GM21381 (cell line): Measurements from ENCODE around the gene RPUSD1.
"Not testable (repeated sequence)": the region's sequence is repeated elsewhere in the genome, so short reads cannot be mapped to it uniquely, and the experiment has no call there.

Source experiments
- ATAC-seq: cut with Tn5 transposase; IDR thresholded peaks from one replicate; pipeline ENCODE4 v1.9.1; 2021; ENCODE audit warnings: mild to moderate bottlenecking, moderate library complexity; ENCODE audit not compliant: unreplicated experiment

Gene RPUSD1

DNA sequence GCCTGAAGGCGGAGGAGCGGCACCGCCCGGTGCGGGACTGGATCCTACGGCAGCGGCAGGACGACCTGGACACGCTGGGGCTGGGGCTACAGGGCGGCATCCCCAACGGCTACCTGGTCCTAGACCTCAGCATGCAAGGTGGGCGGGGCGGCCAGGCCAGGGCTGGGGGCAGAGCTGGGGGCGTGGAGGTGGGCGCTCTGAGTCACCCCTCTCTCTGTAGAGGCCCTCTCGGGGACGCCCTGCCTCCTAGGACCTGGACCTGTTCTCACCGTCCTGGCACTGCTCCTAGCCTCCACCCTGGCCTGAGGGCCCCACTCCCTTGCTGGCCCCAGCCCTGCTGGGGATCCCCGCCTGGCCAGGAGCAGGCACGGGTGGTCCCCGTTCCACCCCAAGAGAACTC is 19.8 kb downstream of the RPUSD1 start:
- no peak for ATAC-seq

DNA sequence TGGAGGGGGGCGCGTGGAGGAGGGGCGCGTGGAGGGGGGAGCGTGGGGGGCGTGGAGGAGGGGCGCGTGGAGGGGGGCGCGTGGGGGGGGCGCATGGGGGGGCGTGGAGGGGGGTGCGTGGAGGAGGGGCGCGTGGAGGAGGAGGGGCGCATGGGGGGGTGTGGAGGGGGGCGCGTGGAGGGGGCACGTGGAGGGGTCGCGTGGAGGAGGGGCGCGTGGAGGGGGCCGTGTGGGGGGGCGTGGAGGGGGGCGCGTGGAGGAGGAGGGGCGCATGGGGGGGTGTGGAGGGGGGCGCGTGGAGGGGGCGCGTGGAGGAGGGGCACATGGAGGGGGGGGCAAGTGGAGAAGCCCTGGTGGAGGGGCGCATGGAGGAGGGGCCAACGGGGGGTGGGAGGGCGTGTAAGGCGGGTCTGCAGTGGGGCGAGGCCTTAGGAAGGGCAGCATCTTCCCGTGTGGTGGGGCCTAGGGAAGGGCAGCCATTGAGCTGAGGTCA is 20.4 kb downstream of the RPUSD1 start:
- no peak for ATAC-seq

DNA sequence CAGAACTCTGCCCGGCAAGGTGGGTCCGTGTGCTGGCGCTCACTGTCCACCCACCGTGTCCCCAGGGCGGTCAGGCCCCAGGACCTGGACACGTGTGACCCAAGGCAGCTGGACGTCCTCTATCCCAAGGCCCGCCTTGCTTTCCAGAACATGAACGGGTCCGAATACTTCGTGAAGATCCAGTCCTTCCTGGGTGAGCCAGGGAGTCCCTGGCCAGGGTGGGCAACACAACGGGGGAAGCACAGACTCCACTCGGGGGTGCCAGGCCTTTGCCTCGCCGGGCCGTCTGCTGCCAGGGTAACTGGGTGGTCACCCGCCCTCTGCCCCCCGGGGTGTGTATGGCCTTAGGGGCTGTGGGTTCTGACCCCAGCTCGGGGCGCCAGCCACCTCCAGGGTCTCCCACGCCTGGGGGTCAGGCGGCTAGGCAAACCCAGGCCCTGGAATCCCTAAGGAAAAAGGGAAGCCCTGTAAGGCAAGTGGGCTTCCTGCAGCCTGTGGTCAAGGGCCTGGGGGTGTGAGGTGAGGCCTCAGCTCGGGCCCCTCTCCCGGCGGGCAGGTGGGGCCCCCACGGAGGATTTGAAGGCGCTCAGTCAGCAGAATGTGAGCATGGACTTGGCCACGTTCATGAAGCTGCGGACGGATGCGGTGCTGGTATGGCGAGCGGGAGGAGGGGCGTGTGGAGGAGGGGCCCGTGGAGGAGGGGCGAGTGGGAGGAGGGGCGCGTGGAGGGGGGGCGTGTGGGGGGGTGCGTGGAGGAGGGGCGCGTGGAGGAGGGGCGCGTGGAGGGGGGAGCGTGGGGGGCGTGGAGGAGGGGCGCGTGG is 21.2 kb downstream of the RPUSD1 start:
- no peak for ATAC-seq

DNA sequence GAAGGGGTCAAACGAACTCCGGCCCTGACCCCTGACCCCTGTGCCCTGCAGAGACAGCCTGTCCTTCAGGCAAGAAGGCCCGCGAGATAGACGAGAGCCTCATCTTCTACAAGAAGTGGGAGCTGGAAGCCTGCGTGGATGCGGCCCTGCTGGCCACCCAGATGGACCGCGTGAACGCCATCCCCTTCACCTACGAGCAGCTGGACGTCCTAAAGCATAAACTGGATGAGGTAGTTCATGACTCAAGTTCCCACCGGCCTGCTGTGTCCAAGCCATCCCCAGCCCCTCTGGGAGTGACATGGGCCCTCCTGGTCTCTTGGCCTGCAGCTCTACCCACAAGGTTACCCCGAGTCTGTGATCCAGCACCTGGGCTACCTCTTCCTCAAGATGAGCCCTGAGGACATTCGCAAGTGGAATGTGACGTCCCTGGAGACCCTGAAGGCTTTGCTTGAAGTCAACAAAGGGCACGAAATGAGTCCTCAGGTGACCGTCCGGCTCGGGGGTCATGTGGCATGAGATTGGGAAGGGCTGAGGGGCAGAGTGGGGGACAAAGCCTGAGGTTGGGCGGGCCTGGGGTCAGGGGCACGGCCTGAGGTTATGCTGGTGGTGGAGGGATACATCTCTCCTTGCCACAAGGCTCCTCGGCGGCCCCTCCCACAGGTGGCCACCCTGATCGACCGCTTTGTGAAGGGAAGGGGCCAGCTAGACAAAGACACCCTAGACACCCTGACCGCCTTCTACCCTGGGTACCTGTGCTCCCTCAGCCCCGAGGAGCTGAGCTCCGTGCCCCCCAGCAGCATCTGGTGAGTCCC is 22.0 kb downstream of the RPUSD1 start:
- no peak for ATAC-seq

DNA sequence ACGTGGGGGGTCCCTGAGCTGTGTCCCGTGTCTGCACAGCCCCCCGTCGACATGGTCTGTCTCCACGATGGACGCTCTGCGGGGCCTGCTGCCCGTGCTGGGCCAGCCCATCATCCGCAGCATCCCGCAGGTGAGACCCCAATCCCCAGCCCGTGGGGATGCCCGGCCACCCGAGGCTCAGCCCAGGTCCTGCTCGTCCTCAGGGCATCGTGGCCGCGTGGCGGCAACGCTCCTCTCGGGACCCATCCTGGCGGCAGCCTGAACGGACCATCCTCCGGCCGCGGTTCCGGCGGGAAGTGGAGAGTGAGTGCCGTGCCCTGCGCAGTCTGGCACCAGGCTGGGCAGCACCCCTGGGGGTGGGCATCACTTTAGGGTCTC is 22.7 kb downstream of the RPUSD1 start:
- ATAC-seq, result no peak

DNA sequence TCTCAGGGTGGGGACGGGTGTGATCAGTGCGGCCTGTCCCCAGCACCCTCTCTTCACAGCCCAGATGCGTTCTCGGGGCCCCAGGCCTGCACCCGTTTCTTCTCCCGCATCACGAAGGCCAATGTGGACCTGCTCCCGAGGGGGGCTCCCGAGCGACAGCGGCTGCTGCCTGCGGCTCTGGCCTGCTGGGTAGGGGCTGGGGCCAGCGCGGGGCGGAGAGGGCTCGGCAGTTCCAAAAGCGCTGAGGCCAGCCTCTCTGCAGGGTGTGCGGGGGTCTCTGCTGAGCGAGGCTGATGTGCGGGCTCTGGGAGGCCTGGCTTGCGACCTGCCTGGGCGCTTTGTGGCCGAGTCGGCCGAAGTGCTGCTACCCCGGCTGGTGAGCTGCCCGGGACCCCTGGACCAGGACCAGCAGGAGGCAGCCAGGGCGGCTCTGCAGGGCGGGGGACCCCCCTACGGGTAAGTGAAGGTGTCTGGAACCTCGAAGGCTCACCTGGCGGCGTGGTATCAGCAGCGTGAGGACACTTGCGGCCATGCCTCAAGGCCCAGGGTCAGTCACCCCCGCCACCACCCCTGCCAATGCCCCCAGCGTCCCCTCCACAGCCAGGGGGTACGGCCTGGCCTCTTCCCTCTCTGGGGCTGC is 23.2 kb downstream of the RPUSD1 start:
- ATAC-seq, result no peak

DNA sequence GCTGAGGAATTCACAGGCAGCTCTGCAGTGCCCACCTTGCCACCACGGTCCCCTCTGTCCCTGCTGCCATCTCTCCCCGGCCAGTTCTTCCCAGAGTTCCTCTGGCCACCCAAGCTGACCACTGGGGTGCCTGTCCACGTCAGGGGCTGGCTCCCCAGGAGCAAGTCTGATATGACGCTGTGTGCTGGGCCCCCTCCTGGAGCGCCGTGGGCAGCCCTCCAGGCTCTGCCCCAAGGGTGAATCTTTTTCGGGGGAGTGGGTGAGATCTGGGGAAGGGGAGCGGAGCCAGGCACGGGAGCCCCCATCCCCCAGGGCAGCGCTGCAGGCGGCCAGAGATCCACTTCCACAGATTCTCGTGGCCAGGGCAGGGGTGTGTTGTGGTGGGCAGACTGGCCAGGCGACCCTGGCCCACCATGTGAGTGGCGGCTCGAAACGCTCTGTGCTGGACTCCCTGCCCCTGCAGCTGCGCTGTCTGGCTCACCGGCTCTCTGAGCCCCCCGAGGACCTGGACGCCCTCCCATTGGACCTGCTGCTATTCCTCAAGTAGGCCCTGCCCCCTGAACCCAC is 23.9 kb downstream of the RPUSD1 start:
- no peak for ATAC-seq

DNA sequence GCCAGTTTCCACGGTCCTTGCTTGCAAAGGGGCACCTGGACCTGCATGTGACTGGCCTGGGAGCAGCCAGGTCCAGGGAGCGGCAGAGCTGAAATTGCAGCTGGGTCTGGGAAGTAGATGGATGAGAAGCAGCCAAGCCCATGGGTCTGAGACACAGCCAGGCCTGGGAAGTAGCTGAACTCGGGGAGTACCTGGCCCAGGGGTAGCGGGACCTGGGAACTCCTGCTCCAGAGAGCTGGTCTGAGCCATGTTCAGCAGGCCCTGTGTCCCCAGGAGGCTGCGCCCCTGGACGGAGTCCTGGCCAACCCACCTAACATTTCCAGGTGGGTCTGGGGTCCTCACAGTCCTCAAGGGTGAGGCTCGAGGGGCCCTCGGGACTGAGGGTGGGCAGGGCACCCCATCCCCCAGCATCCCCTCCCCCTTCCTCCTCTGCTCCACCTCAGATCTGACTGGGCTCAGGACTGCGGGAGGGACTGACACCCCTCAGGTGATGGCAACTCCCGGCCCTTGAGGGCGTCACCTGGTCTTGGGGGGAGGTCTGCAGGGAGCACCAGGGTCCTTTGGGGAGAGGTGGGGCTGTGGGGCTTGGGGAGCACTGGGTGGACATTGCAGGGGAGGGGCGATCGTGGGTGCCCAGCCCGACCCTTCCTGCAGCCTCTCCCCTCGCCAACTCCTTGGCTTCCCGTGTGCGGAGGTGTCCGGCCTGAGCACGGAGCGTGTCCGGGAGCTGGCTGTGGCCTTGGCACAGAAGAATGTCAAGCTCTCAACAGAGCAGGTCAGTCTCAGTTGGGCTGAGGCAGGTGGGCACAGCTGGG is 24.6 kb downstream of the RPUSD1 start:
- no peak for ATAC-seq

DNA sequence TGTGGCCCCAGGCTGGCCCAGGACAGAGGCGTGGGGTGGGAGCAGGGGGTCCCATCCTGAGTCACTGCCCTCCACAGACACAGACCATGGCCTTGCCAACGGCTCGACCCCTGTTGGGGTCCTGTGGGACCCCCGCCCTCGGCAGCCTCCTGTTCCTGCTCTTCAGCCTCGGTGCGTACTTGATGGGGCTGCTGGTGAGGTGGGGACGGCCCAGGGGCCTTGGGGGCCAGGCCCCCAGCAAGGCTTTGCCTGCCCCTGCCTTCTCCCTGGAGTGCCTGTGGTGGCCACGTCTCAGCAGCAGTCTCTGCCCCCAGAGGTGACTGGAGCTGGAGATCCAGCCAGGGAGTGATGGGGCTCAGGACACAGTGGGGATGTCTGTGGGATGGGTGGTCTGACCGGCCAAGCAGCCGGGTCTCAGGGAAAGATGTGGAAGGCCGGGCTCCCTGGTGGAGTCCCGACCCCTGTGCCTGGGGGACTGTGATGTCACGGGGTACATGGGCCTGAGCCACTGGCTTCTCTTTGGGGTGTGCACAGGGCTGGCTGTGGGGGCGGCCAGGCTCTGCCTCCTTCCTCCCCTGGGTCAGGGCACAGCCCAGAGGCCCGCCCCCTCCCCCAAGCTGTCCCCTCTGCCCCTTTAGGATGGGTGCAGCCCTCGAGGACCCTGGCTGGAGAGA is 25.4 kb downstream of the RPUSD1 start:
- no peak for ATAC-seq

DNA sequence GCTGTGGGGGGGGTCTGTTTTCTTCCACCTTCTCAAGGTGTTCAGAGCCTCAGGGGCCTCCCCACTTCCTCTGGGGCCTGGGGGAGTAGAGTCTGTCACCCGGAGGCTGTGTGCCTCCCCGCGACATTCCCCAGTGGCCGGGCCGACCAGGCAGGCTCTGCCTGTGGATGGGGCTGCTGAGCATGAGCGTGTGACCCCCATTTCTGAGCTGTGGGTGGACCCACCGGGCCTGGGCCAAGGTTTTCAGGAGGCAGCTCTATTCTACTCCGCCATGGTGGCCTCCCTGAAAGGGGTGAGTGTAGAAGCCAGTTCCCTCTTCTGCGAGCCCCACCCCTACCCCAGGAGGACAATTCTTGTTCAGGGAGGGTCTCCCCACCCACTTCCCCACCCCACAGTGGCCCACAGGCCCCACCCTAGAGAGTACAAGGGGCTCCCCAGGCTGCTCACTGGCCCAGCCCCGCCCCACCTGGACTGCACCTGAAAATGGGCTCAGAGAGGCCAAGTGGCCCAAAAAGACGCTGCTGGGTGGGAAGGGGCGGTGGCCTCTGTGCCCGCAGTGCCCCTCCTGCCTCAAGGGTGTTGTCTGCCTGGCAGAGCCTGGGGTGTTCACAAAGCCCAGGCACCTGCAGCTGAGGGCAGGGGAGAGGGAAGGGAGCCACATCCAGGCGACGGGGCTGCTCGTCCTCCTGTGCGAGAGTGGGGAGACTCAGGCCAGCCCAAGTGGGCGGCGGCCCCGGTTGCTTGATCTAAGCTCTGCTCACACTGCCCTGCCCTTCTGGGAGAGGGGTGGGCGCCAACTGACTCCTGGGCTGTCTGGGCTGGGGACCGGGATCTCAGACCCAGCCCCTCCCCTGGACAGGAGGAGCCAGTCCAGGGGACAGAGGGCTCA is 26.3 kb downstream of the RPUSD1 start:
- no peak for ATAC-seq

DNA sequence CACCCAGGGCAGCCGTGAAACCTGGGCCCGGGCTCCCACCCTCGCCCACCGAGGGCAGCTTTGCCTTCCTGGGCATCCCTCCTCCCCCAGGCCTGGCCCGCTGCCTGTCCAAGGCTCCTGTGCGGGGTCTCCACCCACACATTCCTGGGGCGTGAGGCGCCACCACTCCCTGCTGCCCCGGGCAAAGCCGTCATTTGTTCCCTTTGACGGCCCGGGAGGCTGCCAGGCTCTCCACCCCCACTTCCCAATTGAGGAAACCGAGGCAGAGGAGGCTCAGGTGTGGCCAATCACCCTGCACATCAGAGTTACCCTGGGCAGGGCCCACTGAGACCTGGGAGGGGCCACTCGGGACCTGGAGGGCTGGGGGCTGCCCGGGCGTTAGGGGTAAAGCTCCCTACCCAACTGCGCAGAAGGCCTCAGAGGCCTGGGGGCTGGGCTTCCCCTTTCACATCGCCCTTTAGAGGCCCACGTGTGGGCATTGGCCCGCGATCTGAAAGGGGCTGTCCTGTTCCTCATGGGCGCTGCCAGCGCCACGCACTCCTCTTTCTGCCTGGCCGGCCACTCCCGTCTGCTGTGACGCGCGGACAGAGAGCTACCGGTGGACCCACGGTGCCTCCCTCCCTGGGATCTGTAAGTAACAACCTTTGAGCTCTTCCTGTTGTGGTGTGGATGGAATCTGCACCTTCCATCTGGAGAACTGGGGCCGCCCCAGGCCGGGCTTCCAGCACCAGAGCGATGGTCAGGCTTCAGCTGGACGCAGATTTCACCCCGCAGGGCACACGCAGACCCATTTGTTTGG is 27.4 kb downstream of the RPUSD1 start, which contains the start of gene MSLN:
Gene MSLN, plus strand, starts transcription at position 190 of the 799 bp plus-strand sequence. CDS start 1,947 bp downstream, outside the sequence.
- no peak for ATAC-seq

DNA sequence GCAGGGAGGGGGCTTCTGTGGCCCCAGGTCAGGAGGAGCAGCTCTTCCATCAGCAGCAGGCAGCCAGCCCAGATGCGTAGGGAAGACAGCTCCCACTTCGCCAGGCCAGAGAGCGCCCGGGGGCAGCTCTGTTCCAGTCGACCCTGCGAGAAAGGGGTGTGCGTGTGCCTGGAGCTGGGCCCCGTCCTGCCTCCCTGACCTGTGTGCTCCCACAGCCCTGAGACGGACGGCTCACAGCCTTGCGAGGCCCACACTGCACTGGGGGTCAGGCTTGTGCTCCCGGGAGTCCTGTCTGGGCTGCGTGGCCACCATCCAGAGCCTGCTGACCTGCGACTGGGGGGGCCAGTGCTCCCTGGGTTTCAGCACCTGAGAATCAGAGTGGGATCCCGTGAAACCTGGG is 28.1 kb downstream of the RPUSD1 start:
- no peak for ATAC-seq

DNA sequence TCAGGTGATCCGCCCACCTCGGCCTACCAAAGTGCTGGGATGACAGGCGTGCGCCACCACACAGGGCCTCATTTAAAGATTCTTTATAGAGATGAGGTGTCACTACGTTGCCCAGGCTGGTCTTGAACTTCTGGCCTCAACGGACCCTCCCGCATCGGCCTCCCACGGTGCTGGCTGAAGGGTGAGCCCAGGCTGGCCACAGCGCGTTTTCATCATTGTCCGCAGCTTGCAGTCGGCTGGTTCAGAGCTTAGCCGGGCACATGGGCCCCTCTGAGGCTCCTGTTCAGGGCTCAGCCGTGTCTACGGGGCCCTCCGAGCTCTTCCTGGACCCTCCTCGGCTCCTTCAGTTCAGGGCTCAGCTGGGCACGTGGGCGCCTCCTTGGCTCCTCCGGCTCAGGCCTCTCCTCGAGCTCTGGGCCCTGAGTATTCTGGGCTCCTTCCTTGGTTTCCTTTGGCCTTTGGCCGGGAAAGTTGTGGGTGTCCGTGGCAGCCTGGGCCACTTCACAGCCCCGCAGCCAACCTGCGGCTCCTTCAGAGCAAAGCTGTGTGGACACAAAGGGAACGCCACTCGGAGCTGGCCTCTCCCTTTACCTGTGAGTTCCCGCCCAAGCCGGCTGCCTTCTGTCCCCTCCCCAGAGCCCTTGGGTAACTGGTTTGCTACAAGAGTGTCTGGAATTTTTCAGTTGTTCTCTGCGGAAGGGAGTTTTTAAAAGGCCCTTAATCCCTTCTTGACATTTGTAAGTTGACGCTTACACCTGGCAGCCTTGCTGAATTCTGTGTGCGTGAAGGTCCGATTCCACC is 28.9 kb downstream of the RPUSD1 start:
- no peak for ATAC-seq

DNA sequence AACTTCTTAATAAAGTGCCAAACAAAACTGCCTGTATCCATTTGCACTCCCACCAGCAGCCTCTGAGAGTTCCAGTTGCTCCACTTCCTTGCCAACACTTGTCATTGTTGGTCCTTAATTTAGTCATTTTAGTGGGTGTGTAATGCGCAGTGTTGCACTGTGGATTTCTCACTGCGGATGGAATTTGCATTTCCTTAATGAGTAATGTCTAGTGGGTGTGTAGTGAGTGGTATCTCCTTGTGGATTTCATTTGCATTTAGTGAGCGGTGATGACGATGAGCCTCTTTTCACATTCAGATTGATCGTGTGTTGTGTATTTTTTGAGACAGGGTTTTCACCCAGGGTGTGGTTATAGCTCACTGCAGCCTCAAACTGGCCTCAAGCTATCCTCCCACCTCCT is 31.8 kb downstream of the RPUSD1 start:
- no peak for ATAC-seq

DNA sequence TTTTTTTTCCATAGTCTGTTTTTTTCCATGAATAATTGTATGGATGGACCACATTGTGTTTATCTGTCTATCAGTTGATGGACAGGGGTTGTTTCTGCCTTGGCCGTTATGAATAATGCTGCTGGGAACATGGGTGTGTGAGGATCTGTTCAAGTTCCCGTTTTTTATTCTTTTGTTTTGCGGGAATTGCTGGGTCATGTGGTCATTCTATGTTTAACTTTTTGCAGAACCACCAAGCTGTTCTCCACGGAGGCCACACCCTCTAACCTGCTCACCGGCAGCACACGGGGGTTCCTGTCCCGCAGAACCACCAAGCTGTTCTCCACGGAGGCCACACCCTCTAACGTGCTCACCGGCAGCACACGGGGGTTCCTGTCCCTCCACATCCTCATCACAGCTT is 33.5 kb downstream of the RPUSD1 start:
- ATAC-seq, result no peak

DNA sequence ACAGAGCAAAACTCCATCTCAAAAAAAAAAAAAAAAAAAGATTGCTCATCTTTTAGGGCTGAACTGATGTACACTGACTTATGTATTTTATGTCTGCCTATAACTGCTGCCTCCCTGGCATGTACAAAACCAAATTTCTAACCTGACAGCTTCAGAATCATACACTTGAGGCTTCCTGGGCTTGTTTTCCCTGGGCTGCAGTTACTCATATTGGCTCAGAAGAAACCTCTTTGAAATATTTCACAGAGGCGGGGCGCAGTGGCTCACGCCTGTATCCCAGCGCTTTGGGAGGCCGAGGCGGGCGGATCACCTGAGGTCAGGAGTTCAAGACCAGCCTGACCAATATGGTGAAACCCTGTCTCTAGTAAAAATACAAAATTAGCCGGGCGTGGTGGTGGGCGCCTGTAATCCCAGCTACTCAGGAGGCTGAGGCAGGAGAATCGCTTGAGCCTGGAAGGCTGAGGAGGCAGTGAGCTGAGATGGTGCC is 34.0 kb downstream of the RPUSD1 start:
- not testable (repeated sequence) for ATAC-seq

DNA sequence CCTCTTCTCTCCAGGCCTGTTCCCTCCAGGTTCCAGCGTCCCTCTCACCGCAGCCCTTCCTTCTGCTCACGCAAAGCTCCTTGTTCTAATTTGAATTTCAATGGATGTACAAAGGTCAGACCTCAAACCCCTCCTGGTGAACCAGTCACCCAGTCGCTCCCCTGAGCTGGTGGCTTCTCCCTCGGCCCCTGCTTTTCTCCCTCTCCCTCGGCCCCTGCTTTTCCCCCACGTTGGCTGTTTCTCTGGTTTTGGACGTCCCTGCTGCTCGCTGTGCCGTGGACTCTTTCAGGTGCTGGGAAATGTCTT is 36.2 kb downstream of the RPUSD1 start:
- ATAC-seq, result no peak
